ENCODE data around the gene USP7.

DNA sequence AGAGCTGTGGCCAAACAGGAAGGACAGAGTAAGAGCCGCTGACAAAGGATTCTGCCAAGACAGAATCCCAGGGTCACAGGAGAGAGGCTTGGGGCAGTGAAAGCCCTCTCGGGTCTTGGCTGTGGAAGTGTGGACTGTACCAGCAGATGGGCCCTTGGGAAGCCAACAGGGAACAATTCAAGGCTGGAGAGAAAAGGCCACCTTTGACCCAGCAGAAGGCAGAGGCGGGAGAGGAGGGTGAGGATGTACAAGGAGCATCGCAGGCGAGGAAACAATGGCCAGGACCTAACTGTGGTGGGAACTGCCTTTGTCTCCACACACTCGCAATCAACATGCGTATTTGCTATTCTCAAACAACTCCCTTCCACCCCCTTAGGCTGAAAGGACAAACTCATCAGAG, 110.6 kb downstream of the USP7 start:
- TF ChIP-seq POLR2AphosphoS5 (IDR thresholded peaks at IDR 0.05) (no peak), POLR2A (IDR thresholded peaks at IDR 0.05) (no peak)

Measured in breast epithelium (tissue), 3 donors.